ENCODE data around the gene GLCCI1.

GRCh38 chr7:8082762-8083161 is 114.2 kb downstream of the GLCCI1 start:
- no peak for TF ChIP-seq POLR2A (IDR thresholded peaks at IDR 0.05)
- TF ChIP-seq CTCF (IDR thresholded peaks at IDR 0.05) = no peak
- no peak for TF ChIP-seq POLR2AphosphoS5 (IDR thresholded peaks at IDR 0.05)
